Mesenteric fat pad (tissue), 1 donor: ENCODE measurements around the gene NLRP11. TPM values are rescaled to one million over a fixed set of nuclear protein-coding genes. Genes with fewer than 3 reads are reported as not detected.
"Not testable (repeated sequence)": the region's sequence is repeated elsewhere in the genome, so short reads cannot be mapped to it uniquely, and the experiment has no call there.

Experiments
- DNase-seq: peaks from one replicate; pipeline ENCODE4 v3.0.0-alpha.2; 2020; ENCODE audit warnings: low spot score
- total RNA-seq: library from RNA; stranded (reverse); fragmentation: NEBNext Ultra II Directional; extraction: Animal tissue kit (Norgen Biotek cat#: 25700); gene quantifications from one replicate; pipeline ENCODE4 v1.2.1, GENCODE V29; 2021
- donor health status: DM: yes; HTN: yes; CAD: no.

NLRP11 gene
- total RNA-seq, 1 donor from 2014 or later: not detected

GRCh38 chr19:55778331-55778730, 53.5 kb downstream of the NLRP11 start:
- DNase-seq: no peak

DNA sequence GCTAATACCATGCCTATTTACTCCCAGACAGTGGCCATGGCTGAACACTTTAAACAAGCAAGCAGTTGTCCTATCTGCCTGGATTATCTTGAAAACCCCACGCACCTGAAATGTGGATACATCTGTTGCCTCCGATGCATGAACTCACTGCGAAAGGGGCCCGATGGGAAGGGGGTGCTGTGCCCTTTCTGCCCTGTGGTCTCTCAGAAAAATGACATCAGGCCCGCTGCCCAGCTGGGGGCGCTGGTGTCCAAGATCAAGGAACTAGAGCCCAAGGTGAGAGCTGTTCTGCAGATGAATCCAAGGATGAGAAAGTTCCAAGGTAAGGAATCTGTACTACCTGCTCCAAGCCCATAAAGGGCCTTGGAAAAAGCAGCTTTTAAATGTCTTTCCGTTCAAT, 54.3 kb downstream of the NLRP11 start:
- no peak for DNase-seq

DNA sequence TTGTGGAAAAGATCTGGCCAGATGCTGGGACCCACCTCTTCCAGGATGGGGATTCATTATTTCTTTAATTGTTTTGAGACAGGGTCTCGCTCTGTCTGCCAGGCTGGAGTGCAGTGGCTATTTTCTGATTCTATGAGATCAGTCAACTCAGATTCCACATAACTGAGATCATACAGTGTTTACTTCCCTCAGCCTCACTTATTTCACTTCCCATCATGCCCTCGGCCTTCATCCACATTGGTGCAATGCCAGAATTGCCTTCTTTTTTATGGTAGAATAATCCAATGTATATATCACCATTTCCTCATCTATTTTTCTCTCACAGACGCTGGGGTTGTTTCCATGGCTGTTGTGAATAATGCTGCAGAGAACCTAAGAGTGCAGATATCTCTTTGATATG, 62.2 kb downstream of the NLRP11 start:
- DNase-seq: not testable (repeated sequence)

DNA sequence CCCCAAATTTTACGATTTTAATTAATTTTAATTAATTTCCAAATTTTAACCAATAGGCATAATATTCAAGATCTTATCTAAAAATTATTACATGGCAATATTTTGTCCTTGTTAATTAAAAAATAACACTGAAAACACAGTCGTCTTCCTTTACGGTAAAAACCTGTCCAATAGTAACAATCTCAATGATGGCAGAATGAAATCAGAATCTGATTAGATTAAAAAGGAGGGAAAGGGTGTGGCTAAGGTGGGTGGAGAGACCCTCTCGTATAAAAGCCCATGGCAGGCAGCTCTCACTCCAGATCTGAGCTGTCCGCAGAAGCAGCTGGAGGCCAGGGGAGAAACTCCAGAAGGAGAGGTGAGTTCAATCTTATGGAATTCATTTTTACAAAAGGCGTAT, 63.0 kb downstream of the NLRP11 start, which contains the start of gene RFPL4AL1:
RFPL4AL1 (plus strand) TSS at position 301 of the 400 bp plus-strand sequence. CDS start 2,687 bp downstream, outside the sequence.
- DNase-seq: not testable (repeated sequence)

DNA sequence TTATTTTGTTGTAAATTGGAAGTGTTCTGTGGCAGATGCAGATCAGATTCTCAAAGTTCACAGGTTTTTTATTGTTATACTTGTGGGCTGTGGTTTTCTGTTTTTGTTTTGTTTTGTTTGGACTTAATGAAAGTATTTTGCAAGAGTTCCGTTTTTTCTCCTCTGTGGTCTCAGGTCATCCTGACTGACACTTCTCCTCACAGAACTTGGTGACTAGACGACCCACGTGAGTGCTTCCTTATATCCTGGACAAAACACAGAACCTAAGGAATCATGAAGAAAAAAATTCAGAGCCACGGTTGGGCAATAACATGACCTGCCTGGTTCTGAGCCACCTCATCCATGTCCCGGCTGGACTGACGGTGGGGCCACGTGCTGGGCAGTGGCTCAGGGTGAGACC, 65.3 kb downstream of the NLRP11 start:
- no peak for DNase-seq

DNA sequence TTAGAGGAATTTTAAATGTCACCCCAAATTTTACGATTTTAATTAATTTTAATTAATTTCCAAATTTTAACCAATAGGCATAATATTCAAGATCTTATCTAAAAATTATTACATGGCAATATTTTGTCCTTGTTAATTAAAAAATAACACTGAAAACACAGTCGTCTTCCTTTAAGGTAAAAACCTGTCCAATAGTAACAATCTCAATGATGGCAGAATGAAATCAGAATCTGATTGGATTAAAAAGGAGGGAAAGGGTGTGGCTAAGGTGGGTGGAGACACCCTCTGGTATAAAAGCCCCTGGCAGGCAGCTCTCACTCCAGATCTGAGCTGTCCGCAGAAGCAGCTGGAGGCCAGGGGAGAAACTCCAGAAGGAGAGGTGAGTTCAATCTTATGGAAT, 73.0 kb downstream of the NLRP11 start, which contains the start of gene RFPL4A:
RFPL4A (plus strand) TSS at position 301 of the 400 bp plus-strand sequence. CDS start 2,704 bp downstream, outside the sequence.
- DNase-seq: not testable (repeated sequence)

DNA sequence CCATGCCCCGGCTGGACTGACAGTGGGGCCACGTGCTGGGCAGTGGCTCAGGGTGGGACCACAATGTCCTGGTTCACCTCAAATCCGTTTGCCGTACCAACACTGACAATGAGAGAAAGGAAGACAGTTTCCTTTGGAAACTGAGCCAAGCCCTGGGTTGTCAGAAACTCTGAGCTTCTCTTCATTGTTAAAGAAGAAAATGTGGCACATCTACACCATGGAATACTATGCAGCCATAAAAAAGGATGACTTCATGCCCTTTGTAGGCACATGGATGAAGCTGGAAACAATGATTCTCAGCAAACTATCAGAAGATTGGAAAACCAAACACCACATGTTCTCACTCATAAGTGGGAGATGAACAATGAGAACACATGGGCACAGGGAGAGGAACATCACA, 75.0 kb downstream of the NLRP11 start:
- not testable (repeated sequence) for DNase-seq

DNA sequence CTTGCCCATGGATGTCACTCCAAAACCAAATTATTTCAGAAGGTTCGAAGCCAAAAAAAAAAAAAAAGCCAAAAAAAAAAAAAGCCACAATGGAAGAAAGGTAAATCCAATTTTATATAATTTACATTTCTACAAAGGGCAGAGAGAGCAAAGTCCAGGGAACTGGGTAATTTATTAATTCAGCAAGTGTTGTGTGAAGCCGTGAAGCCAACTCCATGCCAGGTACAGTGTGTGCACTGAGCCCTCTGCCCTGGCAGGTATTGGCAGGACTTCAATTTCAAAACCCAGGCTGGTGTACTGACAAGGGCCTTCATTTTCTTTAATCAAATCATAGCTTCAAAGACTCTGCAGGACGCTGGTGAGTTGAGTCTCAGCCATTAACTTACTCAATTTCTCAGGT, 78.4 kb downstream of the NLRP11 start:
- no peak for DNase-seq

GRCh38 chr19:55750715-55751114, 81.1 kb downstream of the NLRP11 start:
- DNase-seq: no peak

- DNase-seq: no peak
These were observed 93.5 kb downstream of the NLRP11 start, which contains the start of gene NLRP9 for GRCh38 chr19:55738302-55738701. NLRP9 (minus strand) TSS chr19:55738402; CDS start chr19:55738374, 28 bp downstream.

Other genes with a start within 250 kb of the NLRP11 start
- gene FIZ1, start 232.5 kb downstream of the NLRP11 start, total RNA-seq: 12.8 TPM
- 19.1 TPM for gene ZNF524, start 231.7 kb downstream of the NLRP11 start, total RNA-seq
- gene ZNF865, start 226.4 kb downstream of the NLRP11 start, total RNA-seq: 12.0 TPM
- gene ZNF784, start 207.4 kb downstream of the NLRP11 start, total RNA-seq: 4.5 TPM
- 39.6 TPM for gene ZNF580, start 191.0 kb downstream of the NLRP11 start, total RNA-seq
- 11.3 TPM for gene ZNF581, start 188.3 kb downstream of the NLRP11 start, total RNA-seq
- 16.4 TPM for gene CCDC106, start 183.8 kb downstream of the NLRP11 start, total RNA-seq
- gene U2AF2, start 177.0 kb downstream of the NLRP11 start, total RNA-seq: 126 TPM
- gene EPN1, start 156.8 kb downstream of the NLRP11 start, total RNA-seq: 114 TPM
- not detected for gene NLRP9, start 93.6 kb downstream of the NLRP11 start, total RNA-seq
- gene RFPL4A, start 72.9 kb downstream of the NLRP11 start, total RNA-seq: not detected
- gene RFPL4AL1, start 62.9 kb downstream of the NLRP11 start, total RNA-seq: not detected
- not detected for gene NLRP4, start 4.5 kb upstream of the NLRP11 start, total RNA-seq
- gene NLRP13, start 100.3 kb upstream of the NLRP11 start, total RNA-seq: not detected
- not detected for gene NLRP8, start 115.8 kb upstream of the NLRP11 start, total RNA-seq
- not detected for gene NLRP5, start 154.8 kb upstream of the NLRP11 start, total RNA-seq